OCI-LY3 (cell line): ENCODE data around the gene BMAL1.
"Not testable (repeated sequence)": the region's sequence is repeated elsewhere in the genome, so short reads cannot be mapped to it uniquely, and the experiment has no call there.

Experiments used
- H2AFZ ChIP-seq: fragments of 200-600, 300-600 bp; shearing (Covaris generic); 2 replicates; pipeline ENCODE4 v1.6.0; 2014; ENCODE audit warnings: antibody characterized with exemption, low read depth, low read length
- H3K27ac ChIP-seq: fragments of 200-600, 300-600 bp; sonication (generic); 2 replicates; pipeline ENCODE4 v1.5.1; 2014; ENCODE audit warnings: mild to moderate bottlenecking, low read length, moderate library complexity, mixed read lengths
- H3K27me3 ChIP-seq: fragments of 200-600, 300-600 bp; sonication (generic); 2 replicates; pipeline ENCODE4 v1.6.1; 2014; ENCODE audit warnings: low read depth, low read length, mixed read lengths
- H3K36me3 ChIP-seq: fragments of 200-600, 300-600 bp; sonication (generic); replicated peaks from 2 replicates; pipeline ENCODE3; 2014; ENCODE audit warnings: low read depth, low read length, mixed read lengths
- H3K4me1 ChIP-seq: fragments of 300-600, 200-600 bp; sonication (generic); 2 replicates; pipeline ENCODE4 v1.6.1; 2014; ENCODE audit warnings: low read length, mixed read lengths
- H3K4me2 ChIP-seq: fragments of 200-600, 300-600 bp; sonication (generic); 2 replicates; pipeline ENCODE4 v1.6.1; 2014; ENCODE audit warnings: low read length, mixed read lengths
- H3K4me3 ChIP-seq: fragments of 300-600, 200-600 bp; sonication (generic); 2 replicates; pipeline ENCODE4 v1.5.1; 2014; ENCODE audit warnings: antibody characterized with exemption, mild to moderate bottlenecking, low read length, moderate library complexity
- H3K79me2 ChIP-seq: fragments of 300-600, 200-600 bp; shearing (Covaris generic); 2 replicates; pipeline ENCODE4 v1.6.1; 2014; ENCODE audit warnings: mild to moderate bottlenecking, low read length, mixed read lengths
- H3K9ac ChIP-seq: fragments of 300-600, 200-600 bp; shearing (Covaris generic); 2 replicates; pipeline ENCODE4 v1.6.0; 2014; ENCODE audit warnings: mild to moderate bottlenecking, low read length, moderate library complexity
- H3K9me3 ChIP-seq: fragments of 200-600, 300-600 bp; shearing (Covaris generic); 2 replicates; pipeline ENCODE4 v1.6.1; 2014; ENCODE audit warnings: low read length, mixed read lengths; ENCODE audit not compliant: insufficient read depth
- H4K20me1 ChIP-seq: fragments of 200-600, 300-600 bp; sonication (generic); 2 replicates; pipeline ENCODE4 v1.6.1; 2016; ENCODE audit warnings: low read length, mixed read lengths; ENCODE audit not compliant: insufficient read depth
- EZH2phosphoT487 ChIP-seq: fragments of 200-600 bp; shearing (Covaris generic); IDR thresholded peaks from 2 replicates; pipeline ENCODE4 v1.6.1; 2018; ENCODE audit warnings: antibody characterized with exemption, mixed run types, low read depth
- TF ChIP-seq, protein P1 (sequence below): fragments of 200-600, 300-600 bp; sonication (generic); IDR thresholded peaks from 2 replicates; pipeline ENCODE4 v1.5.1; 2014; ENCODE audit warnings: antibody characterized with exemption, low read length, low read depth

BMAL1 gene

GRCh38 chr11:13384908-13385640, 107.5 kb downstream of the BMAL1 start:
- Histone ChIP-seq H4K20me1 (no peaks in the 10 kb centered on the region), H3K4me2 (no peak overlapping the region), H2AFZ (no peak overlapping the region), H3K4me3 (no peak overlapping the region), H3K4me1 (no peaks in the 10 kb centered on the region), H3K27me3 (no peaks in the 10 kb centered on the region), H3K36me3 (peaks cover 12% of the 10 kb centered on the region), H3K79me2 (no peaks in the 10 kb centered on the region), H3K27ac (no peak overlapping the region), H3K9me3 (no peaks in the 10 kb centered on the region), H3K9ac (no peak overlapping the region)
- TF ChIP-seq, protein P1, sequence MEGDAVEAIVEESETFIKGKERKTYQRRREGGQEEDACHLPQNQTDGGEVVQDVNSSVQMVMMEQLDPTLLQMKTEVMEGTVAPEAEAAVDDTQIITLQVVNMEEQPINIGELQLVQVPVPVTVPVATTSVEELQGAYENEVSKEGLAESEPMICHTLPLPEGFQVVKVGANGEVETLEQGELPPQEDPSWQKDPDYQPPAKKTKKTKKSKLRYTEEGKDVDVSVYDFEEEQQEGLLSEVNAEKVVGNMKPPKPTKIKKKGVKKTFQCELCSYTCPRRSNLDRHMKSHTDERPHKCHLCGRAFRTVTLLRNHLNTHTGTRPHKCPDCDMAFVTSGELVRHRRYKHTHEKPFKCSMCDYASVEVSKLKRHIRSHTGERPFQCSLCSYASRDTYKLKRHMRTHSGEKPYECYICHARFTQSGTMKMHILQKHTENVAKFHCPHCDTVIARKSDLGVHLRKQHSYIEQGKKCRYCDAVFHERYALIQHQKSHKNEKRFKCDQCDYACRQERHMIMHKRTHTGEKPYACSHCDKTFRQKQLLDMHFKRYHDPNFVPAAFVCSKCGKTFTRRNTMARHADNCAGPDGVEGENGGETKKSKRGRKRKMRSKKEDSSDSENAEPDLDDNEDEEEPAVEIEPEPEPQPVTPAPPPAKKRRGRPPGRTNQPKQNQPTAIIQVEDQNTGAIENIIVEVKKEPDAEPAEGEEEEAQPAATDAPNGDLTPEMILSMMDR = peak; percentile 67
- TF ChIP-seq EZH2phosphoT487 = no peak

- no peaks in the 10 kb centered on the region for H4K20me1 ChIP-seq
- no peak overlapping the region for H3K4me3 ChIP-seq
- H3K4me1 ChIP-seq = no peaks in the 10 kb centered on the region
- no peaks in the 10 kb centered on the region for H3K9me3 ChIP-seq
- H3K27ac ChIP-seq = no peak overlapping the region
- H2AFZ ChIP-seq = no peak overlapping the region
- no peaks in the 10 kb centered on the region for H3K27me3 ChIP-seq
- TF ChIP-seq EZH2phosphoT487 = no peak
- TF ChIP-seq, protein P1 = no peak
- no peak overlapping the region for H3K4me2 ChIP-seq
- H3K36me3 ChIP-seq = peaks cover 12% of the 10 kb centered on the region
- no peaks in the 10 kb centered on the region for H3K79me2 ChIP-seq
- H3K9ac ChIP-seq = no peak overlapping the region
These were observed 109.0 kb downstream of the BMAL1 start for GRCh38 chr11:13386567-13386966.

DNA sequence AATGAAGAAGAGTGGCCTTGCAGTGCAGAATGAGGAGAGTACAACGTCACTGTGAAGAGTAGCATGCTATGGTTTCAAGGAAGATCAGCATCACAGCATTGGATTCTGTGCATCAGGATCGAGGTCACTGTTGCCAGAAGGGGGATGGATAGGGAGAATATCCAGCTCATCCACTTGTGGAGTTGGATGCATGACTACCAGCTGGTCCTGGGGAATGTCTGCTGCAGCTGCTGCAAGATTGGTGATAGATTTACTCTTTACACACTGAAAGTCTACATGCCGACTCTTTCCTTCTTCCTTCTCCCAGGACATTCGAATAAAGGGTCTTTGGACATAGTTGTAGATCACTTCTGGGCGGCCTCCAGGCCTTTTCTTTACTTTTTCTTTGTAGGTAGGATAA, 111.2 kb downstream of the BMAL1 start:
- no peaks in the 10 kb centered on the region for H3K79me2 ChIP-seq
- H3K36me3 ChIP-seq = peaks cover 7% of the 10 kb centered on the region
- no peaks in the 10 kb centered on the region for H3K9me3 ChIP-seq
- H2AFZ ChIP-seq = no peak overlapping the region
- TF ChIP-seq, protein P1 = no peak
- no peak for TF ChIP-seq EZH2phosphoT487
- no peak overlapping the region for H3K4me2 ChIP-seq
- H3K9ac ChIP-seq = no peak overlapping the region
- no peaks in the 10 kb centered on the region for H4K20me1 ChIP-seq
- H3K4me1 ChIP-seq = no peaks in the 10 kb centered on the region
- H3K27me3 ChIP-seq = no peaks in the 10 kb centered on the region
- H3K27ac ChIP-seq = no peak overlapping the region
- no peak overlapping the region for H3K4me3 ChIP-seq

DNA sequence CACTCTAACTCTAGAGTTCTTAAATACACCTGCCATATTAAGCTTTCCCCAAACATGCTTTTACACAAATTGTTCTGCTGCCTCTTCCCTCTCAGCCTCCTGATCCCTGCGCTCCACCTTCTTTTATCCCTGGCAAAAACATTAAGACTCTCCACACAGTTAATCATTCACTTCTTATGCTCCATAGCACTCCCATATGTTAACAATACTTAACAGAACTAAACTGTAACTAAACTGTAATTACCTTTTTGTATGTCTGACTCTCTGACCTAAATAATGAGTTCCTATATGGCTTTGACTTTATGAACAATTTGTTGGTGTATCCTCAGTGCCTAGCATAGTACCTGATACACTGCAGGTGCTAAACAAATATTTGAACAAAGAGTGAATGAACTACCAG, 113.6 kb downstream of the BMAL1 start:
- no peaks in the 10 kb centered on the region for H3K9me3 ChIP-seq
- no peaks in the 10 kb centered on the region for H3K4me1 ChIP-seq
- no peak overlapping the region for H3K4me3 ChIP-seq
- peaks cover 3% of the 10 kb centered on the region for H3K36me3 ChIP-seq
- H3K27ac ChIP-seq = no peak overlapping the region
- no peak overlapping the region for H3K4me2 ChIP-seq
- no peak for TF ChIP-seq EZH2phosphoT487
- TF ChIP-seq, protein P1 = no peak
- no peaks in the 10 kb centered on the region for H3K27me3 ChIP-seq
- H3K79me2 ChIP-seq = no peaks in the 10 kb centered on the region
- no peak overlapping the region for H2AFZ ChIP-seq
- no peaks in the 10 kb centered on the region for H4K20me1 ChIP-seq
- no peak overlapping the region for H3K9ac ChIP-seq

DNA sequence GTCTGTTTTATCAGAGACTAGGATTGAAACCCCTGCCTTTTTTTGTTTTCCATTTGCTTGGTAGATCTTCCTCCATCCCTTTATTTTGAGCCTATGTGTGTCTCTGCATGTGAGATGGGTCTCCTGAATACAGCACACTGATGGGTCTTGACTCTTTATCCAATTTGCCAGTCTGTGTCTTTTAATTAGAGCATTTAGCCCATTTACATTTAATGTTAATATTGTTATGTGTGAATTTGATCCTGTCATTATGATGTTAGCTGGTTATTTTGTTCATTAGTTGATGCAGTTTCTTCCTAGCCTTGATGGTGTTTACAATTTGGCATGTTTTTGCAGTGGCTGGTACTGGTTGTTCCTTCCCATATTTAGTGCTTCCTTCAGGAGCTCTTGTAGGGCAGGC, 120.7 kb downstream of the BMAL1 start:
- H3K36me3 ChIP-seq, H3K4me3 ChIP-seq, H3K9ac ChIP-seq, H3K27me3 ChIP-seq, H3K9me3 ChIP-seq, H3K4me2 ChIP-seq, H3K79me2 ChIP-seq, H3K4me1 ChIP-seq, H2AFZ ChIP-seq, H3K27ac ChIP-seq, H4K20me1 ChIP-seq: not testable (repeated sequence)
